HS-27A (cell line): ENCODE results near the gene PDXDC1.
"Not testable (repeated sequence)": the region's sequence is repeated elsewhere in the genome, so short reads cannot be mapped to it uniquely, and the experiment has no call there.

Experiments used
- DNase-seq: peaks from one replicate; pipeline ENCODE4 v3.0.0-alpha.2; 2012; ENCODE audit warnings: low read depth, missing footprints

PDXDC1 gene

DNA sequence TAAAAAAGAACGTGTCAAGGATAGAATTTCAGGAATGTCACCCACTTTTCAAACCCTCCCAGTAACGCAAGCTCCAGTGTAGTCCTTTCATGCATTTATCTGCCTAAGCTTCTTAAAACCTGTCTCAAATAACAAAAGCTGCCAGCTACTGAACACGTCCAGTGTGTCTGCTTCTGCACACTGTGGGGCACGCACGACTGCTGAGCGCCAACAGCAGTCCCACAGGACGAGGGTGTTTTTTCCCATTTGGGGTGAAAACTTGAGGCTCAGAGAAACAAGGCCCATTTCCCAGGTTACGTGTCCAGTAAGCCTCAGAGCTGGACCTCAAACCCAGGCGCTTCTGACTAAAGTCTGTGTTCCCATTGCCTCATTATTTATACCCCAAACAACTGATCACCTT, 63.9 kb downstream of the PDXDC1 start:
- no peak for DNase-seq

DNA sequence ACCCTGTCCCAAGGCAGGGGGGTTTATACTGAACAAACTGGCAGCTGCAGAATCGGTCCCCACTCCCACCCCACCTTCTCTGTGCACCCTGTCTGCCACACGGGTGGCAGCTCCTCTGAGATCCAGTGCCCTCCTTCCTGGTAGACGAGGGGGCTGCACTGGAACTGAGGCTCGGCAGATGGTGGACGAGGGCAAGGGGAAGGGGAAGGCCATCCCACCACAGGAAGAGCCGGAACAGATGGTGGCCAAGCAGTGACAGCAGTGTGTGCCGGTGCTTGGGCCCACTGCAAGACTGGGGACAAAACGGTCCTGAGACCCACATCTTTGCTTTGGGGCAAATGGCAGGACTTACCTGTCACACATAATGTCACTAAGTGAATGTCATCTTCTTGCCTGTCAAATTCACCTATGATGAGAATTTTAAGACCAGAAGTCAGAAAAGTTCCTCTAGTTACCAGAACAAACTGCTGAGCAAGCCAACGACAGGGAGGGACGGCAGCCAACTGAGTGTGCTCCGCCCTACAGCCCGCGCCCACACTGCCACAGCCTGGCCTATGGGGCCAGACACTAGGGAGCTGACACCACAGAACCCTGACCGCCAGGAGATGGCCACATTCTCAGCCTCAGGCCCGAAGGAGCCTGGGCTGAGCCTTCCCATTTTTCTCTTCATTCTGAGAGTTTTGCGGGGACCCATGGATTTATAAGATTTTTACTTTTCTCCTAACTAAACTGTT, 66.6 kb downstream of the PDXDC1 start:
- DNase-seq, result no peak

DNA sequence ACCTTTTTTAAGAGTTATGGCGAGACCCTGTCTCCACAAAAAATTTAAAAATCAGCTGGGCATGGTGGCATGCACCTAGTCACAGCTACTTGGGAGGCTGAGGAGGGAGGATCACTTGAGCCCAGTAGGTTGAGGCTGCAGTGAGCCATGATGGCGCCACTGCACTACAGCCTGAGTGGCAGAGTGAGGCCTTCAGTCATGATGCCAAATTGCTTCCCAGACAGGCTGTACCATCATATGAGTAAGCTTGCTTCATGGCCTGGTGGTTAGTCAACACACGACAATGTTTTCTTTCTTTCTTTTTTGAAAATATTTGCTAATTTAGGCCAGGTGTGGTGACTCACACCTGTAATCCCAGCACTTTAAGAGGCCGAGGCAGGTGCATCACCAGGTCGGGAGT, 68.5 kb downstream of the PDXDC1 start:
- no peak for DNase-seq

DNA sequence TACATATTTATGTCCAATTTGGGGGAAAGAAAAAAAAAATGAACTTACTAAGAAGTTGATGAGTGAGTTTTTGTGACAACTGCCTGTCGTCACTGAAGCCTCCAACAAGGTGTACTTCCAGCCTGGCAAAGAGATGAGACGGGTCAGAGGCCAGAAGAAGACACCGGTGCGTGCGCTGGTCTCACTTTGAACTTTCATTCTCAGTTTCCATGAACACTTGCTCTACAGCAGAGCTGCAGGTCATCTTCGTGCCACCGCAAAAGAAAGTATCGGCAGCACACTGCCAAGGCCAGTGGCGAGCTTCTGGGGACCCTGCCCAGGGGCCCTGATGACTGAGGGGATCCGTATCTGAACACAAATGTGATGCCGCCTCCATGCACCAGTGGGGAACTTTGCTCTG, 69.5 kb downstream of the PDXDC1 start:
- no peak for DNase-seq

DNA sequence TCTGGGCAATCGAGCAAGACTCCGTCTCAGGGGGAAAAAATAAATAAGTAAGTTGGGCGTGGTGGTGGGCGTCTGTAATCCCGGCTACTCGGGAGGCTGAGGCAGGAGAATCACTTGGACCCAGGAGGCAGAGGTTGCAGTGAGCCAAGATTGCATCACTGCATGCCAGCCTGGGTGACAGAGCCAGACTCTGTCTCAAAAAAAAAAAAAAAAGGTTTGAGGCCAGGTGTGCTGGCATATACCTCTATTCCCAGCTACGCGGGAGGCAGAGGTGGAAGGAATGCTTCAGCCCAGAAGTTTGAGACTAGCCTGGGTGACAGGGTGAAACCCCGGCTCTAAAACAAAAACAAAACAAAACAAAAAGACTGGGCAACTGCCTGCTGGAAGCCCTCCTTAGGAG, 70.4 kb downstream of the PDXDC1 start:
- DNase-seq, result not testable (repeated sequence)

DNA sequence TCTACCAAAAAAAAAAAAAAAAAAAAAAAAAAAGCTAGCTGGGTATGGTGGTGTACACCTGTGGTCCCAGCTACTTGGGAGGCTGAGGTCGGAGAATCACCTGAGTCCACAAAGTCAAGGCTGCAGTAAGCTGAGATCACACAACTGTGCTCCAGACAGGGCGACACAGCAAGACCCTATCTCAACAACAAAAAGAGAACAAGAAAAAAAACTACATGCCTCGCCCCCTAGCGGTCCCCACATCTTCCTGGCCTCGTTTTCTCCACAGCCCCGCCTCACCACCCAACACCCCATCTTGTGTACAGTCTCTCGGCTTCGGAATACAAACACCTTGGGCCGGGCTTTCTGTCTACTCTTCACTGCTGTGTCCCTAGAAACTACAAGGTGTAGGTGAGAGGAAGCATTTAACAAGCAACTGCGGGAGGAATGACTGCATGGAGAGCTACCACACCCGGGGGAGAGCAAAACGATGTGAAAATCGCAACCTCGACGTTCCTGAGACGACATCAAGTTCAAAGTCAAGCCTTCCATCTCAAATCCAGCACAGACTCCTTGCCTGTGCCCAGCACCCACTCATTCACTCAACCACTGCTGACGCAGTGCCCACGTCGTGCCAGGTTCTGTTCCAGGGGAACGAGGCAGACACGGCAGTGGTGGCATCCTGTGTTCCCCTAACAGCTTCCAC, 72.0 kb downstream of the PDXDC1 start:
- no peak for DNase-seq

DNA sequence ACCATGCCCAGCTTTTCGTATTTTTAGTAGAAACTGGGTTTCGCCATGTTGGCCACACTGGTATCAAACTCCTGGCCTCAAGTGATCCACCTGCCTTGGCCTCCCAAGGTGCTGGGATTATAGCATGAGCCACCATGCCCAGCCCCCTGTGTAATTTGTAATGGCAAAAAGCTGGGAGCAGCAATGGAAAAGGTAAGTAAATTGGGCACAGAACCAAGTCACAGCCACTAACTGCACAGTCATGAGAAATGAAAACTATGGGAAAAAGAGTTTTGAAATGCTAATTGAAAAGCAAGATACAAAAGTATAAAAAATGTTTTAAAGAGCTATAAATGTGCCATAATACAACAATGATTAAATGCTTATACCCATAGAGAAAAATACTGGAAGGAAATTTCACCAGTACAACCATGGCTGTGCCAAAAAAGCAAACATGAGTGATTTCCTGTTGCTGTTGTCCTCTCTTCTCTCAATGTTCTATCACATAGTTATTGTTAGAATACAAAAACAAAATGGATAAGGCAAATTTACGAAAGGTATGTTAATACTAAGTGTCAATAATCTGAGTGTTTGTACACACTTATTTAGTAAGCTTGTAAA, 74.9 kb downstream of the PDXDC1 start:
- no peak for DNase-seq

DNA sequence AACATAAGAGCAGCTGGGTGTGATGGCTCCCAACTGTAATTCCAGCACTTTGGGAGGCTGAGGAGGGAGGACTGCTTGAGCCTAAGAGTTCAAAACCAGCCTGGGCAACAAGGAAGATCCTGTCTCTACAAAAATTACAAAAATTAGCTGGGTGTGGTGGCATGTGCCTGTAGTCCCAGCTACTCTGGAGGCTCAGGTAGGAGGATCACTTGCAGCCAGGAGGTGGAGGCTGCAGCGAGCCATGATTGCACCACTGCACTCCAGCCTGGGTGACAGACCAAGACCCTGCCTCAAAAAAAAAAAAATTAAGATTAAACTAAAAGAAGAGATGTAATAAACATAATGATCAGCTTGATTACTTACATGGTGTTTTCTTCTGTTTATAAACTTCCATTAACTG, 75.6 kb downstream of the PDXDC1 start:
- not testable (repeated sequence) for DNase-seq

DNA sequence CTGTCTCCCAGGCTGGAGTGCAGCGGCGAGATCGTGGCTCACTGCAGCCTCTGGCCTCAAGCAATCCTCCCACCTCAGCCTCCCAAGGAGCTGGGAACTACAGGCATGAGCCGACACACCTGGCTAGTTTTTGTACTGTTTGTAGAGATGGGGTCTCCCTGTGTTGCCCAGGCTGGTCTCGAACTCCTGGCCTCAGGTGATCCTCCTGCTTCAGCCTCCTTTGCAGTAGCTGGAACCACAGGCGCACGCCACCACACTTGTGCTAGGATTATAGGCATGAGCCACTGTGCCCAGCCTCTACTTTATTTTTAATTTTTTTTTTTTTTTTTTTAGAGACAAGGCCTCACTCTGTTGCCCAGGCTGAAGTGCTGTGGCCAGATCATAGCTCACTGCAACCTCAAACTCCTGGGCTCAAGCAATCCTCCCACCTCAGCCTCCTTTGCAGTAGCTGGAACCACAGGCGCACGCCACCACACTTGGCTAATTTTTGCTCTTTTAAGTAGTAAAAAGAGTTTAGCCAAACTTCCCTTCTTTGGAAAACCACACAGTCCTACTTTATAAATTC, 76.6 kb downstream of the PDXDC1 start:
- no peak for DNase-seq

DNA sequence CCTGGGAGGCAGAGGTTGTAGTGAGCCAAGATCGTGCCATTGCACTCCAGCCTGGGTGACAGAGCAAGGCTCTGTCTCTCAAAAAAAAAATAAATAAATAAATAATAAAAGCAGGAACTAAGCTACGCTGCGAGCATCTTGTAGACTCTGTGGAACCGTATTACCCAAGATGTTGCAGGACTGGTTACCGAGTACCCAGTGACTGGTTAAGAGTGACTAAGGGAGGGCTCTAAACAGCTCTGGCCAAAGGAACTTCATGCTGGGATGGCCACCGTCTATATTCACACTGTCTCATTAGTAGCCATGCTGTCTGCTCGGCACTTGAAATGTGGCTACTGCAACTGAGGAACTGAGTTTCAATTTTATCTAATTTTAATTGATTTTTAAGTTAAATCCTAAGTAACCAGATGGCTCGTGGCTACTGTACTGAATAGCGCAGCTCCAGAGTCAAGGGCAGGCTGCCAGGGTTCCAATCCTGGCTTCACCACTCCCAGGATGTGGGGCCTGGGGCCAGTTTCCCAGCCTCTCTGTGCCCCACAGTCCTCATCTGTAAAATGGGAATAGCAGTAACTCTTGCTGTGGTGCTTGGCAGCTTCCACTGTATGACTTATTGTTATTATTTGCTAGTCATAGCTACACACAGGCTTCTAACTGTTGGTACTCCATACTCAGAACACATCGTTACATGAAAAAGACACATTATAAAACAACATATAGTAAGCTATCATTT, 78.1 kb downstream of the PDXDC1 start:
- DNase-seq, result no peak

DNA sequence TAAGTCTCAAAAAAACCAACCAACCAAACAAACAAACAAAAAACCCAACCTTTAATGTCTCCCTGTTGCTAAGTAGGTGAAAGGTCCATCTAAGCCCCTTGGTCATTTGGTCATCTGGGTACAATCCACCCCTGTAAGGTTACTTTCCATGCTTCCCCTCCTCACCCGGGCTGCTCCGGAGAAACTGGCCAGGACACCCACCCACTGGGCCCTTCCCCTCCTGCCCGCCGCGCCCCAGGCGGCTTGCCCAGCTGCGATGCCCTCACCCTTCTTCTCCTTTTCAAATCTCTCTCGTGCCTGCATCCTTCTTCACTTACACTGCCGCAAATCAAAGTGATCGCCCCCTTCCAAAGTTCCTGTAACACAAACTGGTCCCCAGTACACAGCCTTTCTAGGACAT, 79.1 kb downstream of the PDXDC1 start:
- DNase-seq, result no peak

DNA sequence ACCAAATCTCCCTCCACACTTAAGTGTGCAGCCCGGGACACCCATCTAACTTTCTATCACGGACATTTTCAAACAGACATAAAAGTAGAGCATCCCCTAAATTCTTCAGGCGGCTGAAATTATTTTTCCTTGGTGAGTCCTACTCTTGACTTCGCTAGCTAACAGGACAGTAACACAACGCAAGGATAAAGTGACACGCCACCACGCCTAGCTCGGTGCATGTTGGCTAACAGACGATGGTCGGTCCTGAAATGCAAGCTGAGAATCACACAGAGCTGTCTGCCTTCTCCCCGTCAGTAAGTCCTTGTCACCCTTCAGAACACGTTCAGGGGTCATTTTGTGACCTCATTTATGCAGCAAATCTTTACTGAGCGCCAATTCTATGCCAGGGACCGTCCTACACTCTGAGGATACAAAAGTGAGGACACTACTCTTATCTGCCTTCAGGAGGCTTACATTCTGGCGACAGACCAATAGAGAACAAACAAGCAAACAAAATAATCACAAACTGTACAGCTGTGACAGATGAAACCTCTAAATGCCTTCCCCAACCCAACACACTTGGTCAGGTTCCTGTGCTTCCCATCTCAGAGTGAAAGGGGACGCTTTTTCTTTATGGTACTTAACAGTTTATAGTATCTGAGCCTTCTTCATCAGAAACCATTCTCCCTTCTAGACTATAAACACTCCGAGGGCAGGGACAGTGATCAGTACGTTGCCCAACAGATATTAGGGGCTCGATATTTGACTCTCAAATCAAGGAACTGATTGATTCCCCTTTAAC, 79.7 kb downstream of the PDXDC1 start:
- no peak for DNase-seq

DNA sequence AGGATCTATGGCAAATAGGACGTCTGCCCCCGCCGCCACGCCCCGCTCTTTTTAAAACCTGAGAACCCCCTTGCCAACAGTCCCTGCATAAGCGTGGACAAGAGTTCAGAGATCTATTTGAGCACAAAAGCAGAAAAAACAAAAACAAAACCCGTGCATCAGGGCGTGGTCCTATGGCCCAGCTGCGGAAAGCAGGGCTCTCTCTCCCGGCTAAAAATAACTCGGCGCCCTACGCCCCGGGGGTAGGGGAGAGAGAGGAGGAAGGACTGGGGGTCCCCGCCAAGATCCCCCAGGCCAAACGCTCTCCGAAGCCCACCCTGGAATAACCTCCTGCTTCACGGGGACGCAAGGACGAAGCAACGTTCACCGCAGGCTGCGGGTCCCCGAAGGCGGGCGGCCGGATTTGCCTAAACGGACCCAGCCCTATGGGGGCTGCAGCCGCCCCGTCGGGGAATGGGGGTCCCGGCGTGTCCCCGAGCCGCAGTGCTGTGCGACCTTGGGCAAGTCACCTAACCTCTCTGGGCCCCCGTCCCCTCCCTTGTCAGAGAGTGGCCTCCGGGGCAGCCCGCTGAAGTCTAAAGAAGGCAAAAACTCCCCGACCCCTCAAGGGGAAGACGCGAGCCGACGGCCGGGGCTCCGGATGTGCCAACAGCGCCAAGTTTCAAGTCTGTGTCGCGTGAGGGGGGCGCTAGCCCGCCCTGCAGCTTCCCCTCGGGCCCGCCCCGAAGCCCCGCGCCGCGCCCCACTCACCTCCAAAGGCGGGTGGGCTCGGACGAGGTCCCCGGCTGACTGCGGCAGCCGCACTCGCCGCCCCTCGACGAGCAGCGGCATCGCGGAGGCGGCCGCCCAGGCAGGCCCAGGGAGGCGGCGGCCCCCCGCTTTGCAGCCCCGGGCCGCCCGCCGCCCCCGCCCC, 80.6 kb downstream of the PDXDC1 start:
- no peak for DNase-seq

DNA sequence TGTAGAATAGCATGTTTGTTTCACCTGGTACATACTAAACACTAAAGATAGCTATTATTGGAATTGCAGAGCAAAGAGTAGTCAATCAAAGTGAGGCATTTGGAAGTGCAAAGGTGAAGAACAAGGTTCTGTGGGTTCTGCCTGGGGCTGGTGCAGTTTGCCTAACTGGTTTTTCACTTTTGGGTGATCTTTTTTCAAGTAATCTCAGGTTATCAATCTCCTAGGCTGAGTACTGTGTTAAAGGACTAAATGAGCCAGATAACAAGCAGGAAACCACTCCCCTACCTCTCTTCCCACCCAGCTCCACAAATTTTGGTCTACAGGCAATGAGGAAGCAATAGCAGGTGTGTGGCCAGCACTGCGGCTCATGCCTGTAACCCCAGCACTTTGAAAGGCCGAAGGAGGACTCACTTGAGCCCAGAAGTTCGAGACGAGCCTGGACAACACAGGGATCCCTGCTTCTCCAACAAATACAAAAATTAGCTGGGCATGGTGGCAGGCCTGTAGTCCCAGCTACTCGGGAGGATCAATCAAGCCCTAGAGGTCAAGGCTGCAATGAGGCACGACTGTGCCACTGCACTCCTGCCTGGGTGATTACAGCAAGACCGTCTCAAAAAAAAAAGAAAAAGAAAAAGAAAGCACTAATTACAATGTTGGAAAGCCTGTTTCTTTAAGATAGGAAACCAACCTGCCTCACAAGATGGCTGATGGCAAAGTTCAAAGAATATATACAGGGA, 83.0 kb downstream of the PDXDC1 start:
- DNase-seq, result no peak

DNA sequence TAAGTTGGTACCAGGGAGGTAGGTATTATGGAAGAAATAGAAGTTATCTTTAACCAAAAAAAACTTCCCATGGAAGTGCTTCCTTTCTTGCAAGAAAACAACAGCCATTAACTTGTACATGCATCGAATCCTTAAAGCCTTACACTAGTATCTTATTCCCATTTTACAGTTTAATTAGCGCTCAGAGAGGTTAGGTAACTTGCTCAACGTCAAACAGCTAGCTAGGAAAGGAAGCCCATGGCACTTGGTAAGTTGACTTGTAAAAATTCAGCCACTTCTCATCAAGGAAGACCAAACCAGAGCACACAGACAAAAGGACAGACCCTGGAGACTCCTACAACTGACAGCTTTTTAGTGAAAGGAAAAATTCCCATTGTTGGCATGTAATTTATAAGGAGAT, 84.5 kb downstream of the PDXDC1 start:
- DNase-seq, result no peak

DNA sequence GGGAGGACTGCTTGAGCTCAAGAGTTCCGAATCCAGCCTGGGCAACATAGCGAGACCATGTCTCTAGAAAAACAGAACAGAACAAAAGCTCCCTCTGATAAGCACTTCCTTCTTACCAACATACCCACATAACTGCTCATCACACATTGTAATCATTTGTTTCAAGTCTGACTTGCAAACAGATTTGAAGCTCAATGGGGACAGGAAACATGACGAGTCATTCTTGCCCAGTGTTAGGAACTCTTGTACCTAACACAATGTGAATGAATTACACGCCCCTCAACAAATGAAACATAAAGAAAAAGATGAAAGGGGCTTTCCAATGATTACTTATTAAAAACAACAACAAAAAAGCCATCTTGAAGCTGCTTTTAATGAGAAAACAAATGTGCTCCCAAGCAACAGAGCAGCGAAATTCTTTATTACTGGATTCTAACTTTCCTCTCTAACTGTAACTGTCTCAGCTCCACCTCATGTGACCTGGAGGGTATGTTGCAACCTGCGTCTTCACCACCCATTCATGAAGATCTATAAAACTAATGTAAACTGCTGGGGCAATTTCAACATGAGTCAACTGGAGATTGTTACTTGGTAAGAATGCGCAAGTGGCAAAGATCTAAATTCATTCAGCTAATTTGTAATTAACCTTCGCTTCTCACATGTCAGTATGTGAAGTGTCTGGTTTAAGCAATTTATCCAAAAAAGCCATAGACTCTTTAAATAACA, 87.4 kb downstream of the PDXDC1 start:
- not testable (repeated sequence) for DNase-seq

DNA sequence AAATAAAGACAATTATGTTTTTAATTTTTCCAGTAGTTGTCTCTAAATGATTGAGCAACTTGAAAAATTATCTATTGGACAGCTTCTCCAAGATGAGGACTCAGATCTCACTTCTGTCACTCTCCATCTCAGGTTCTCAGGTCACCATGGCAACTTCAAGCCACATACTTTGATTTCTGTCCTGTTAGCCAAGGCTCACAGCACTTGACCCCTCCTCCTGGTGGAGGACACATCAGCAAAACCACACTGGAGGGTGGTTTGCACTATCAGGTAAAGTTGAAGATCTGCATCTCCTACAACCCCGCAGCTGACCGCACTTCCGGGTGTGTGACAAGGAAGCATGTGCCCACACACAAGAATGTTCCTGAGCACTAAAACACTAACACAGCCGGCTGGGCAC, 91.1 kb downstream of the PDXDC1 start:
- DNase-seq, result not testable (repeated sequence)

DNA sequence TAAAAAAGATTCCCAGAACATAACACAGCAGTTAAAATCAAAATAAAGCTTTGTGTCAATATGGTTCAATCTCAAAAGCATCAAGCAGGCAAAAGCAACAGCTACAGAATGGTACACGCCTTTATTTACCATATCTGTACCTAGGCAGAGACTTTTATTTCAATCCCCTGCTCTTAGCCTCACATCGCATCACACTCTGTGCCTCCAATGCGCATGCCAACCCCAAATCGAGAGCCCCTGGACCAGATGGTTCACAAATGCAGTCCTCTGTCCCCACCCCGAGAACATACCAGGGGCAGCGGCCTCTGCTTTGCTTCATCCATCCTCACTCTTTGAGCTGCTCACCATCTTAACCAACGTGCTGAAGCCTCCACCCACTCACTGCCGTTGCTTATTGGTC, 91.9 kb downstream of the PDXDC1 start:
- DNase-seq, result not testable (repeated sequence)

DNA sequence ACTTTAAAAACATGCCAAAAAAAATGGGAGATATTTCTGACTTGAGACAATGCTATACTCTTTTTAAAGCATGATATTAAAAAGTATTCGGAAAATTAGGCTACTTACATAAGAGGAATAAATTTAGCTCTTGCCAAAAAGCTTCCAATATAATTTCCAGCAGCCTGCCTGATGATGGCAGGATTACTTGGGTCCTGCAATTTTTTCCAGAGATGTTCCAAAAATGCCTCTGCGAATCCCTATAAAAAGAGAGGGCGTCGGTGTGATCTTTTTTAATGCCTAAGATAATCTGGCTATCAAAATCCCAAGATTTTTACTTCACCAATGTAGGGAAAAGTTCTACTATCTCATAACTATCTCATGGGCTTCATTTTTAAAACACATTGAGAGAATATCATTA, 96.2 kb downstream of the PDXDC1 start:
- not testable (repeated sequence) for DNase-seq
